GM21367 (cell line): Measurements from ENCODE around the gene ATG7.
"Not testable (repeated sequence)": the region's sequence is repeated elsewhere in the genome, so short reads cannot be mapped to it uniquely, and the experiment has no call there.

Experiments
- ATAC-seq: cut with Tn5 transposase; IDR thresholded peaks from one replicate; pipeline ENCODE4 v1.9.1; 2021; ENCODE audit not compliant: unreplicated experiment

The ATG7 gene

GRCh38 chr3:11251807-11252176 is 20.4 kb upstream of the ATG7 start:
- ATAC-seq, result no peak

GRCh38 chr3:11254876-11255275 is 17.3 kb upstream of the ATG7 start:
- no peak for ATAC-seq

- ATAC-seq, result not testable (repeated sequence)
These were observed 16.7 kb upstream of the ATG7 start for GRCh38 chr3:11255537-11255936.

- no peak for ATAC-seq
These were observed 13.2 kb upstream of the ATG7 start for GRCh38 chr3:11258958-11259357.

DNA sequence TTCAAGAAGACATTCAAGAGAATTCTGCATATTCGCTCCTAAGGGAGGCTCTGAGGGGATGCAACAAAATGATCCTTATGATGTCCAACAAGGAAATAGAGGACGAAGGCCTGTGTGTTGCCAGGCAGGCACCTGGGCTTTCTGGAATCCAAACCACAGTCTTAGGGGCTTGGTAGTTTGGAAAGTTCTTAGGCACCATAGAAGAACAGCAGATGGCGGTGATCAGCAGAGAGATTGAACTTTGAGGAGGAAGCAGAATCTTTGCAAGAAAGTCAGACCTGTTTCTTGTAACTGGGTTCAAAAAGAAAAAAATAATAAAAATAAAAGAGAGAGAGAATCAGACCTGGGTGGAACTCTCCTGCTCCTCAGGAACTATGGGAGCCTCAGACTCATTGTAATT is 11.7 kb upstream of the ATG7 start:
- ATAC-seq, result no peak

DNA sequence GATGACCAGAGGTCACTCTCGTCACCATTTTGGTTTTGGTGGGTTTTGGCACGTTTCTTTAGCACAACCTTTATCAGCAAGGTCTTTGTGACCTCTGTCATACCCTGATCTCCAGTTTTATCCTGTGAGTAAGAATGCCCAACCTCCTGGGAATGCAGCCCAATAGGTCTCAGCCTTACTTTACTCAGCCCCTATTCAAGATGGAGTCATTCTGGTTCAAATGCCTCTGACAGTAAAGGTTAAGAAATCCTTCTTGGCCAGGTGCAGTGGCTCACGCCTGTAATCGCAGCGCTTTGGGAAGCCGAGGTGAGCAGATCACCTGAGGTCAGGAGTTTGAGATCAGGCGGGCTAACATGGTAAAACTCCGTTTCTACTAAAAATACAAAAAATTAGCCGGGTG is 3.2 kb upstream of the ATG7 start:
- no peak for ATAC-seq

- ATAC-seq, result no peak
These were observed 843 bp downstream of the ATG7 start for GRCh38 chr3:11272906-11273574.

GRCh38 chr3:11273891-11274291 is 1.7 kb downstream of the ATG7 start:
- no peak for ATAC-seq

- ATAC-seq, result no peak
These were observed 2.5 kb downstream of the ATG7 start for GRCh38 chr3:11274566-11275142.

DNA sequence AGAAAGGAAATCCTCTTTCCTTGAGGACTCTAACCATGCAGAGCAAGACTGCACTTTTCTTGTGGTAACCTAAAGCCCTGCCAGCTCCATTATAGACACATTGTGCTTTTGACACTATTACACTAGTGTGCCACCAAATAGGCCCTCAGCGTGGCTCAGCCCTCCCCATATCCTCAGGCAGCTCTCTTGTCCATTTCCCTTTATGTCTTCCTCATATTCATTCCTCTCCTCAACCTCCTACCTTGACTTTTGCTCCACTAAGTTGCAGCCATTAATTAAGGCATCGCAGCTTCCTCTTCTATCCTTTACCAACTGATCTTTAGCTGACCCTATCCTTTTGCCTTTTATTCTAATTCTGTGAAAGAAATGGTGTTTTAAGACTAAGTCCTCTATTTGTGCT is 3.7 kb downstream of the ATG7 start:
- ATAC-seq, result no peak

- ATAC-seq, result no peak
These were observed 4.7 kb downstream of the ATG7 start for GRCh38 chr3:11276901-11277300.

- ATAC-seq, result no peak
These were observed 10.3 kb downstream of the ATG7 start for GRCh38 chr3:11282250-11283138.

- ATAC-seq, result no peak
These were observed 10.9 kb downstream of the ATG7 start for GRCh38 chr3:11283139-11283475.

DNA sequence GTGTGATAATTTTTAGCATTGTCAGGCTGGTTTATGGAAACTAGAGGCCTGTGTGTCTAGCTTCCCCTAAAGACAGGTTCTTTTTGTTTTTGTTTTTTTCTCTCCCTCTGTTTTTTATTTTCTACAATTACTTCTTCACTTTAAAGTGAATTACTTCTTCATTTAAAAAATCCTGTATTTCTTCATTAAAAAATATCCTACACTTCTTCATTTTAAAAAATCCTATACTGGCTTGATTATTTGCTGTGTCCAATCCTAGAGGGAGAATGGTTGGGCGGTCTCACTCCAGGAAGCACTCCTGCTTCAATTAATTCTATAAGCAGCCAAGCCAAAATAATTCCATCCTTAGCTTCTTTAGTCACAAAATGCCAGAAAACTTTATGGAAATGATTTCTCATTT is 11.8 kb downstream of the ATG7 start:
- ATAC-seq, result no peak

DNA sequence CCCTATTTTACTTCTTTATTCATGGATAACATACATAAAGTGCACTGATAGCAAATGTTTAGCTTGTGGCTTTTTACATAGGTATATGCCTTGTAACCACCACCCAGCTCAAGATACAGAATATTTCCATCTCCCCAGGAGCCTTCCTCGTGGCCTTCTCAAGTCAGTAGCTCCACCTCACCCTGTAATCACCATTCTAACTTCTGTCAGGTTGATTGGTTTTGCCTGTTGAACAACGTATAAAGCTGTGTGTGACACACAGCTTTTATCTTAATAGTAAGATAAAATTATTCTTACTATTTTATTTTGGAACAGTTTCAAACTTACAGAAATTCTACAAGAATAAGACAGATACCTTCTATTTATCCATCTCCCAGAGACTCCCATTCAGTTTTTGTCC is 13.3 kb downstream of the ATG7 start:
- ATAC-seq, result no peak

- no peak for ATAC-seq
These were observed 15.2 kb downstream of the ATG7 start for GRCh38 chr3:11287404-11287803.

GRCh38 chr3:11288021-11288491 is 15.9 kb downstream of the ATG7 start:
- ATAC-seq, result no peak

DNA sequence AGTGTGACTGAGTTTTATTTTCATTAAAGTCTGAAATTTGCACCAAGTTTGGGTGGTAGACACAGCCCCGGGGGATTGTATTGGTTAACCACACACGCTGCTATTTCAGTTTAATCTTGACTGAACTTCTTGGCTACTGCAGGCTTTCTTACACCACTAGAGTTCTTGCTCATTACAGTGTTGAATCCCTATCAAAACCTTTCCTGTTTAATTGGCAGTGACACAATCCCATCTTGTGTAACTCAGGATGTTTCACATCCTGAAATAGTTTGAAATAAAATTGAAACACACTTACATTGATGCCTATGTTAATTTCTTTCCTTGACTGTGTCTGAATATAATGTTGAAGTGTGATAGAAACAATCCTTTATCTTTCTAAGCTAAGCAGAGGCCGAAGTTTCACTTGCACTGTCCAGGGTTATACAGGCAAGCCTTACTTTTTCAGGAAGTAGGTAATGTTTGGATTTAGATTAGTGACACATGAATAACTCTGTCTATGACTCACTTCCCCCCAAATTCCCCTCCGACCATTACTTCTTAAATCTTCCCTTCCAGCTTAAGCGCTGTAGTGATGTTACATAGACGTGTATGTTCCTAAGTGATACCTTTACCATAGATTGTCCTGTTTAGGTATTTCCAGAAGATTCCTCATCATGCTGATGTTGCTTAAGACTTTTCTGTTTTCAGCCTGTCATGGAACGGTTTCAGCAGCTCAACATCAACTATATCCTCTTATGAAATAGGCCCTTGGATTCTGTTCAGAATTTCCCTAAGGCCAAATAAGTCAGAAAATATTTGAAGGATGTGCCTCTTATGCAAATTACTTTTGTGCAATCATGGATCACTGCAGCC is 16.8 kb downstream of the ATG7 start:
- ATAC-seq, result peak; percentile 61

DNA sequence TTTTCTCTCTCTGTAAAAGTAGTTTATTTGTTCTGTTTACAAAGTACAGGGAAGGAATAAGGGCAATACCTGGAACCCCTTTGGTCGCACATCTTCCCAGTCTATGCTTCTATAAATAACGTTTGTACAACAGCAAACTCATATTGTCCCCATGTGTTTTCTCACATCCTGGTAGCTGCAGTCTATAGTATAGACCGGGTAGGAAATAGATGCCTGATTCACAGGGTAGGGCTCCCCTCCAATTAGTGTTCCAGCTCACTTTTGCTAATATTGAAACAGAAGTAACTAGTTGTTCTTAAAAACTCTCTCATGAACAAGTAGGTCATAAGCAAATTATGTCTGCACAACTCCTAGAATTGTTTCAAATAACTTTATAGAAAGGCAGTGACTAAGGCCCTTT is 17.7 kb downstream of the ATG7 start:
- ATAC-seq, result no peak

GRCh38 chr3:11290743-11291680 is 18.8 kb downstream of the ATG7 start:
- ATAC-seq, result no peak
